Esophagus (tissue), 2 donors: ENCODE measurements around the gene DCAF5. TPM values are rescaled to one million over a fixed set of nuclear protein-coding genes. Genes with fewer than 3 reads are reported as not detected.
"Not testable (repeated sequence)": the region's sequence is repeated elsewhere in the genome, so short reads cannot be mapped to it uniquely, and the experiment has no call there.

ENCODE experiments used
- H3K27ac ChIP-seq, 2 donors: one replicate each; pipeline ENCODE4 v1.5.1; 2013; ENCODE audit warnings: low read depth in 2 of 2, mild to moderate bottlenecking in 2 of 2, inconsistent platforms in 1 of 2, low read length in 1 of 2, moderate library complexity in 1 of 2
- H3K27me3 ChIP-seq, 2 donors: one replicate each; pipeline ENCODE4 v1.6.1; 2013; ENCODE audit warnings: low read length in 2 of 2, control low read depth in 1 of 2, mild to moderate bottlenecking in 1 of 2; ENCODE audit not compliant: insufficient read depth in 2 of 2, control insufficient read depth in 1 of 2
- H3K36me3 ChIP-seq, 2 donors: one replicate each; pipeline ENCODE4 v1.6.1; 2013; ENCODE audit warnings: low read length in 1 of 2; ENCODE audit not compliant: control insufficient read depth in 2 of 2, insufficient read depth in 2 of 2
- H3K4me1 ChIP-seq, 2 donors: one replicate each; pipeline ENCODE4 v1.6.1; 2013; ENCODE audit warnings: low read length in 1 of 2; ENCODE audit not compliant: control insufficient read depth in 2 of 2, insufficient read depth in 2 of 2
- H3K4me3 ChIP-seq, 2 donors: one replicate each; pipeline ENCODE4 v1.5.1; 2013; ENCODE audit warnings: low read length in 2 of 2, mild to moderate bottlenecking in 2 of 2, low read depth in 1 of 2, moderate library complexity in 1 of 2
- H3K9me3 ChIP-seq, 2 donors: one replicate each; pipeline ENCODE4 v1.6.1; 2013; ENCODE audit warnings: mild to moderate bottlenecking in 2 of 2, low read depth in 1 of 2, low read length in 1 of 2, moderate library complexity in 1 of 2; ENCODE audit not compliant: control insufficient read depth in 2 of 2, insufficient read depth in 1 of 2
- WGBS, 2 donors: extraction: QIAGEN DNeasy Blood & Tissue Kit; methylation state at CpG; one replicate each; pipeline ENCODE4 v1.1.7; 2013; 5-methylcytosine and 5-hydroxymethylcytosine counted together
- polyA plus RNA-seq, 2 donors: library from polyadenylated mRNA; stranded (reverse); fragments of 200-250 nt; gene quantifications; one replicate each; pipeline ENCODE4 v1.2.3, GENCODE V29; 2013
- donor health status: healthy with polysubstance abuse.
- donor health status: Bipolar disorder and iron deficiency.

Gene DCAF5
- polyA plus RNA-seq, 2 donors: 21.8 to 26.9 TPM

DNA sequence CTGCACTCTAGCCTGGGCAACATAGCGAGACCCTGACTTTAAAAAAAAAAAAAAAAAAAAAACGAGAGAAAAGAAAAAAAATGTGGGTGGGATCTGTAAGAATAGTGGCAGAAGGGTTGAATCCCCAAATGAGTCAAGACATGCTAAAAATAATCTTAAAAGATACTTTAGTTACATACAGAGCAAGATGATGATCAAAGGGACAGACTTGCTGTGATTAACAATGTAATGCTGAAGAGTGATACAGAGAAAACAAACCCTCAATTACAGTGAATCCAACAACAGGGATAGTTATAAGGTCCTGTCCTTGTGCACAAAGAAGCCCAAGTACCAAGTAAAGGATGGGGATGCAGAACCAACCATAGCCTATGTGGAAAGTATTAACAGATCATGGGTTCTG lies 80.3 kb downstream of the DCAF5 start:
- Histone ChIP-seq H3K27me3 (no peaks in the 10 kb centered on the region), H3K36me3 (peaks cover 0 to 2% of the 10 kb centered on the region in 2 donors), H3K4me1 (no peaks in the 10 kb centered on the region), H3K9me3 (no peaks in the 10 kb centered on the region), H3K4me3 (no peak overlapping the region), H3K27ac (no peak overlapping the region)
- WGBS, 2 donors: 58 to 86% methylated on average over 2 of the region's 2 CpGs

DNA sequence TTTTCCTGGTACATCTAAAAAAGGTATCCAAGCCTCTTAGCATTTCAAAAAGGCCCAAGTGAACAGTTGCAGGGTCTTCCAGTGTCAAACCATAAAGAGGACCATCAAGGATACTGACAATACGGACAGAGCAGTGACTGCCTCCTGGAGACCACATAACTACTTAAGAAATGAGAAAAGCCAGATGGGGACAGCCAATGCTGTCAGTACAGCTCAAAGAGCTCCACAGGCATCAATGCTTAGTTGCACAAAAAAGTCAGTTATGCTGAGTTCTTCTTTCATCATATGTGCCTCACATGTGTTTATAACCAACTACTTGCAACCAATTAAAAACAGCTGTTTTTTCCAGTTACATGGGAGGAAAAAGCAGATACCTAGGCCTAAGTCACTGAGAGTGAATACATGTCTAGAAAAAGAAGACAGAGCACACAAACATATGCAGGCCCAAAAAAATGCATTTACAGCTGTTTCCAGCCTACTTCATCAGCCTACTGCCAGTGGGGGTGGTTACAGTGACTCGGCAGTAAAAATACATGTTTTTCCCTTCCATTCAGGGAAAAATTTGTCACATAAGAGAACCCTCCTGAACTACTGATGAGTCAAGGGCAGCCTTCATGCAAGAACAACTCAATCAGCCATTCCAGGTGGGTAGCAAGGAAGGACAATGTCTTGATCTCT lies 84.0 kb downstream of the DCAF5 start:
- peaks cover 0 to 2% of the 10 kb centered on the region in 2 donors for H3K36me3 ChIP-seq
- WGBS, 2 donors: 67 to 70% methylated on average over 2 of the region's 2 CpGs

GRCh38 chr14:69066396-69067171 lies 86.3 kb downstream of the DCAF5 start:
- no peak overlapping the region for H3K4me3 ChIP-seq
- no peaks in the 10 kb centered on the region for H3K4me1 ChIP-seq
- 77 to 83% methylated on average over 3 of the region's 3 CpGs for WGBS, 2 donors
- no peak overlapping the region for H3K27ac ChIP-seq
- no peaks in the 10 kb centered on the region for H3K9me3 ChIP-seq
- no peaks in the 10 kb centered on the region for H3K27me3 ChIP-seq
- peaks cover 0 to 3% of the 10 kb centered on the region in 2 donors for H3K36me3 ChIP-seq

More for the DNA sequence above, 84.0 kb downstream of the DCAF5 start:
- no peaks in the 10 kb centered on the region for H3K4me1 ChIP-seq
- no peak overlapping the region for H3K4me3 ChIP-seq
- no peaks in the 10 kb centered on the region for H3K27me3 ChIP-seq
- H3K9me3 ChIP-seq: no peaks in the 10 kb centered on the region
- no peak overlapping the region for H3K27ac ChIP-seq

DNA sequence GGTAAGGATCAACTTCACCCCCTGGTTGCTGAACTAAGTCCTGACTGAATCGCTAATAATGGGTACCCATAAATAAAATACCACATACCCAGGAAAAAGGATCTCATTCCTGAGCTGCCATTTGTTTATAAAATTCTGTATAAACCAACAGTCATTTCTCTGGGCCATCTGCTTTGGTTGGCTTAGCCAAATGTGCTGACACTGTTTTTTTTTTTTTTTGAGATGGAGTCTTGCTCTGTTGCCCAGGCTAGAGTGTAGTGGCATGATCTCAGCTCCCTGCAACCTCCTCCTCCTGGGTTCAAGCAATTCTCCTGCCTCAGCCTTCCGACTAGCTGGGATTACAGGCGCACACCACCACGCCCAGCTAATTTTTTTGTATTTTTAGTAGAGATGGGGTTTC lies 87.0 kb downstream of the DCAF5 start:
- H3K27me3 ChIP-seq, H3K27ac ChIP-seq, H3K4me3 ChIP-seq, H3K4me1 ChIP-seq, H3K9me3 ChIP-seq, H3K36me3 ChIP-seq: not testable (repeated sequence)
- WGBS, 2 donors: 95 to 96% methylated on average over 4 of the region's 4 CpGs

GRCh38 chr14:69064596-69064995 lies 88.3 kb downstream of the DCAF5 start:
- no peaks in the 10 kb centered on the region for H3K9me3 ChIP-seq
- no peak overlapping the region for H3K27ac ChIP-seq
- H3K27me3 ChIP-seq: no peaks in the 10 kb centered on the region
- no peak overlapping the region for H3K4me3 ChIP-seq
- peaks cover 0 to 7% of the 10 kb centered on the region in 2 donors for H3K36me3 ChIP-seq
- no peaks in the 10 kb centered on the region for H3K4me1 ChIP-seq

DNA sequence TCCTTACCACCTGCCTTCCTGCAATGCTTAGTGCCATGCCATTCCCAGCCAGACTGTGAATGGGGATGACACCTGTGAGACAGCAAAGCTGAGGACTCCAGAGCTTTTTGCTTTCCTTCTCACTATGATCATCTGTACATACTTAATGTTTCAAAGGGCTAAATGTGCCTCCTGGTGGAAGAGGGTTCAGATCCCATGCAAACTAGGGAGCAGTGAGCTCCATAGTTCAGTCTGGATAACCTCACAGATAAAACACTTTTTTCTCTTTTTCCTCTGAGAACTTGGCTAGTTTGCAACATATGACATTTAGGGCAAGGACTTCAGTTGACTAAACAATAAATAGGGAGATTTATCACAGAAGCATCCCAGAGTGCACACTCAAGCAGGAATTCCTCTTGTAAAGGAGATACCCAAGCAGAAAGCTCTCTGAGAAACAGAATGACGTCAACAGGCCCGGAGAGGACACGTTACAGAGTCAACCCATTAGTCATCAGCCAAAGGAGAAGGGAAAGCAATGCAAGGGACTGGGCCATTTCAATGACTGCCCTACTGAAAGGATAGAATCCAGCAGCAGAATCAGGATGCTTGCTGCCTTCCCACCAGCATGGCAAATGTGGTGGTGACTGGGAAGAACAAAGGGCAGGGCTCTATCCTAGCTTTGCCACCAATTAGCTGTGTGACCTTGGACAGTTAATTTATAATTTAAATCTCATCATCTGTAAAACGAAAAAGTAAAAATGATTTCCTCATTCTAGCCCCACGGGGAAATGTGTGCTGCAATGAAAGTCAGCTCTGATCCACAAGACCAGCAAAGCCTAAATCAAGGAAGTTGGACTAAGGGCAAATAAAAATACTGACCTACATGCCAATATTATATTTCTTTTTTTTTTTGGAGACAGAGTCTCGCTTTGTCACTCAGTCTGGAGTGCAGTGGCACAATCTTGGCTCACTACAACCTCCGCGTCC lies 93.0 kb downstream of the DCAF5 start:
- Histone ChIP-seq H3K9me3 (no peaks in the 10 kb centered on the region), H3K4me1 (no peaks in the 10 kb centered on the region), H3K27ac (no peak overlapping the region), H3K4me3 (no peak overlapping the region), H3K27me3 (no peaks in the 10 kb centered on the region), H3K36me3 (peaks cover 7 to 13% of the 10 kb centered on the region in 2 donors)
- WGBS, 2 donors: 79 to 80% methylated on average over 8 of the region's 8 CpGs

GRCh38 chr14:69055999-69056788 lies 96.7 kb downstream of the DCAF5 start:
- 45 to 50% methylated on average over 3 of the region's 3 CpGs for WGBS, 2 donors
- H3K4me3 ChIP-seq: no peak overlapping the region
- H3K27me3 ChIP-seq: no peaks in the 10 kb centered on the region
- H3K9me3 ChIP-seq: no peaks in the 10 kb centered on the region
- peaks cover 16 to 24% of the 10 kb centered on the region in 2 donors for H3K36me3 ChIP-seq
- H3K27ac ChIP-seq: no peak overlapping the region
- no peaks in the 10 kb centered on the region for H3K4me1 ChIP-seq

DNA sequence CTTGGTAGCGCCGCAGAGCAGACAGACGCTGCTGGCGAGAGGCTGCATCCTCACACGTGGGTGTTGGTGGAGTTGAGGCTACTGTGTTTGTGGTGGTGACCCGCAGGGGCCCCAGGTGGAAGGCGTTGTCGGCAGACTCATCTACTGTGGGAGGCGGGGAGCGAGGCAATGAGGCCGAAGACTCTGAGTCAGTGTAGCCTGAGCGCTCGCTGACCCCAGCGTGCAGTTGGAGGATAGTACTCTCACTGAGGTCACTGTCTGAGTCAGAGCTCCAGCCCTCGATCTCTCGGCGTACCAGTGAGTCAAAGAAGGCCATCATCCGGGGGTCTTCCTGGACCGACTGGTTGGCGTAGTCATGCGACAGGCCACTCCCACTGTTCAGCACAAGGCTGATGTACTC lies 97.8 kb downstream of the DCAF5 start:
- 92 to 94% methylated on average over 21 of the region's 21 CpGs for WGBS, 2 donors
- H3K4me1 ChIP-seq: no peaks in the 10 kb centered on the region
- peaks cover 16 to 24% of the 10 kb centered on the region in 2 donors for H3K36me3 ChIP-seq
- no peak overlapping the region for H3K27ac ChIP-seq
- H3K4me3 ChIP-seq: no peak overlapping the region
- H3K27me3 ChIP-seq: no peaks in the 10 kb centered on the region
- no peaks in the 10 kb centered on the region for H3K9me3 ChIP-seq

GRCh38 chr14:69054030-69054429 lies 98.9 kb downstream of the DCAF5 start:
- peaks cover 14 to 17% of the 10 kb centered on the region in 2 donors for H3K36me3 ChIP-seq
- WGBS, 2 donors: 86 to 91% methylated on average over 11 of the region's 11 CpGs
- no peak overlapping the region for H3K27ac ChIP-seq

More at GRCh38 chr14:69054030-69054429, 98.9 kb downstream of the DCAF5 start:
- Histone ChIP-seq H3K4me3 (no peak overlapping the region), H3K27me3 (no peaks in the 10 kb centered on the region), H3K4me1 (no peaks in the 10 kb centered on the region), H3K9me3 (no peaks in the 10 kb centered on the region)
